Activated CD8-positive, alpha-beta T cell treated with anti-CD3 and anti-CD28 coated beads for 36 hours (primary cell): Measurements from ENCODE around the gene SH3GLB2. TPM values are rescaled to one million over a fixed set of nuclear protein-coding genes. Genes with fewer than 3 reads are reported as not detected.

Source experiments
- ATAC-seq: fragments of 200-7000 bp; cut with Tn5 transposase; one replicate; pipeline ENCODE4 v1.10.0; 2021; ENCODE audit warnings: mild to moderate bottlenecking, moderate library complexity
- CTCF ChIA-PET: fragments of 350-600 bp; sonication (Branson Sonifier 250); formaldehyde crosslinking; loops from one replicate; lab custom pipeline; 2021; ENCODE audit warnings: antibody characterized with exemption; lab: Charles Lee
- POLR2A ChIA-PET: fragments of 350-600 bp; sonication (Branson Sonifier 250); formaldehyde crosslinking; loops from one replicate; lab custom pipeline; 2021; ENCODE audit warnings: antibody characterized with exemption; lab: Charles Lee
- DNase-seq: peaks from one replicate; pipeline ENCODE4 v3.0.0-alpha.2; 2020
- H3K27ac Mint-ChIP-seq: one replicate; pipeline ENCODE4 v1.8.0; 2021; ENCODE audit warnings: mild to moderate bottlenecking, mixed read lengths
- H3K27me3 Mint-ChIP-seq: one replicate; pipeline ENCODE4 v1.8.0; 2021; ENCODE audit warnings: mixed read lengths
- H3K36me3 Mint-ChIP-seq: one replicate; pipeline ENCODE4 v1.8.0; 2021; ENCODE audit warnings: low read depth, mixed read lengths
- H3K4me1 Mint-ChIP-seq: one replicate; pipeline ENCODE4 v1.8.0; 2021; ENCODE audit warnings: low read depth, mixed read lengths
- H3K4me3 Mint-ChIP-seq: one replicate; pipeline ENCODE4 v1.8.0; 2021; ENCODE audit warnings: mild to moderate bottlenecking, moderate library complexity, mixed read lengths
- H3K9me3 Mint-ChIP-seq: one replicate; pipeline ENCODE4 v1.8.0; 2021; ENCODE audit warnings: mixed read lengths
- intact Hi-C: fragments of 100-400 bp; cut with micrococcal nuclease; formaldehyde crosslinking; loops from one replicate; pipeline ENCODE4 v1.10.0; 2022
- total RNA-seq, 2 experiments: library from RNA; stranded (reverse); gene quantifications; one replicate each; pipeline ENCODE4 v1.2.3, GENCODE V29; 2021
- TF ChIP-seq, protein P1 (sequence below): fragments of 200-600 bp; IDR thresholded peaks from one replicate; pipeline ENCODE4 v1.8.0; 2022; ENCODE audit warnings: antibody characterized with exemption, mild to moderate bottlenecking

The SH3GLB2 gene
- total RNA-seq, 2 experiments from 2014 or later: 49.3 to 50.8 TPM

DNA sequence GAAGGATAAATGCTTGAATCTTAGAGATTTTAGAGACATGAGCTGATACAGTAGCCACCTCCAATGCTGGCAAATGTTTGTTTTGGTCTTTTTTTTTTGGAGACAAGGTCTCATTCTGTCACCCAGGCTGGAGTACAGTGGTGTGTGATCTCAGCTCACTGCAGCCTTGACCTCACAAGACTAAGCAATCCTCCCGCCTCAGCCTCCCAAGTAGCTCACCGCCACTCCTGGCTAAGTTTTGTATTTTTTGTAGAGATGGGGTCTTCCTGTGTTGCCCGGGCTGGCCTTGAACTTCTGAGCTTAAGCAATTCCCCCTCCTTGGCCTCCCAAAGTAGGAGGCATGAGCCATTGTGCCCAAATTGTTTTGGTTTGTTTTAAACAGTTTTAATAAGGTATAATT is 46.0 kb upstream of the SH3GLB2 start:
- DNase-seq (no peak), ATAC-seq (no peak)
- Mint-ChIP-seq H3K9me3 (no peaks in the 10 kb centered on the region), H3K4me3 (no peak overlapping the region), H3K27me3 (no peaks in the 10 kb centered on the region), H3K4me1 (peaks cover 34% of the 10 kb centered on the region), H3K36me3 (peaks cover 3% of the 10 kb centered on the region), H3K27ac (peak overlapping the region; percentile 59)
- intact Hi-C loops: no loop called here
- CTCF ChIA-PET: no interaction called here
- TF ChIP-seq, protein P1, sequence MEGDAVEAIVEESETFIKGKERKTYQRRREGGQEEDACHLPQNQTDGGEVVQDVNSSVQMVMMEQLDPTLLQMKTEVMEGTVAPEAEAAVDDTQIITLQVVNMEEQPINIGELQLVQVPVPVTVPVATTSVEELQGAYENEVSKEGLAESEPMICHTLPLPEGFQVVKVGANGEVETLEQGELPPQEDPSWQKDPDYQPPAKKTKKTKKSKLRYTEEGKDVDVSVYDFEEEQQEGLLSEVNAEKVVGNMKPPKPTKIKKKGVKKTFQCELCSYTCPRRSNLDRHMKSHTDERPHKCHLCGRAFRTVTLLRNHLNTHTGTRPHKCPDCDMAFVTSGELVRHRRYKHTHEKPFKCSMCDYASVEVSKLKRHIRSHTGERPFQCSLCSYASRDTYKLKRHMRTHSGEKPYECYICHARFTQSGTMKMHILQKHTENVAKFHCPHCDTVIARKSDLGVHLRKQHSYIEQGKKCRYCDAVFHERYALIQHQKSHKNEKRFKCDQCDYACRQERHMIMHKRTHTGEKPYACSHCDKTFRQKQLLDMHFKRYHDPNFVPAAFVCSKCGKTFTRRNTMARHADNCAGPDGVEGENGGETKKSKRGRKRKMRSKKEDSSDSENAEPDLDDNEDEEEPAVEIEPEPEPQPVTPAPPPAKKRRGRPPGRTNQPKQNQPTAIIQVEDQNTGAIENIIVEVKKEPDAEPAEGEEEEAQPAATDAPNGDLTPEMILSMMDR: no peak
- POLR2A ChIA-PET: interaction anchor here (0.7 kb wide), 1 partner anchor 9 kb away, joined by 3 read pairs; no protein-coding TSS in a partner anchor

DNA sequence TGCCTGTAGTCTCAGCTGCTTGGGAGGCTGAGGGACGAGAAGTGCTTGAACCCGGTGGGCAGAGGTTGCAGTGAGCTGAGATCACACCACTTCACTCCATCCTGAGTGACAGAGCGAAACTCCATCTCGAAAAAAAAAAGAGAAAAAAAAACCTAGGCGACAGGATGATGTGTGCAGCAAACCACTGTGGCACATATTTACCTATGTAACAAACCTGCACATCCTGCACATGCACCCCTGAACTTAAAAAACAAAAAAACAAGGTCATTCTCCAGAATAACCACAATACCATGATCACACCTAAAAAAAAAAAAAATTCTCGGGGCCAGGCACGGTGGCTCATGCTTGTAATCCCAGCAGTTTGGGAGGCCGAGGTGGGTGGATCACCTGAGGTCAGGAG is 45.3 kb upstream of the SH3GLB2 start:
- Mint-ChIP-seq H3K4me3 (no peak overlapping the region), H3K4me1 (peaks cover 41% of the 10 kb centered on the region), H3K36me3 (peaks cover 8% of the 10 kb centered on the region), H3K27me3 (no peaks in the 10 kb centered on the region), H3K9me3 (no peaks in the 10 kb centered on the region), H3K27ac (peak overlapping the region; percentile 63)
- intact Hi-C loops: no loop called here
- no peak for ATAC-seq
- no peak for DNase-seq
- ChIA-PET POLR2A (no interaction called here), CTCF (no interaction called here)
- TF ChIP-seq, protein P1: no peak

DNA sequence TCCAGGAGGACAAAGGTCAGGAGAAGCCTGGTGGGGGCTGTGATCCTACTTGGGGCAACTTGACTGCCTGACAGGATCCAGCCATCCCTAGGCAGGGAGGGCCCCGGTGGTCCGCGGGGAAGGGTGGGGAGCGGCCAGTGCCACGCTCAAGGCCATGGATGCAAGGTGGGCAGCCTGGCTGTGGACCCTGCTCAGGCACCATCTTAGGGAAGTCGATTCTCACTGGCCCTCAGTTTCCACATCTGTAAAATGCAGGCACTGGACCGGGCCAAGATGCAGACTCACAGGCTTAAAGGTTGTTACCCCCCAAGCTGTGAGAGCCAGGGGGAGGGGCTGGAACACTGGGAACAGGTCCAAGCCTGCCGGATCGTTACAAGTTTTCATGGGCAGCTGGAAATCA is 44.0 kb upstream of the SH3GLB2 start:
- TF ChIP-seq, protein P1: no peak
- no peaks in the 10 kb centered on the region for H3K27me3 Mint-ChIP-seq
- ATAC-seq: no peak
- H3K36me3 Mint-ChIP-seq: peaks cover 10% of the 10 kb centered on the region
- H3K4me1 Mint-ChIP-seq: peaks cover 45% of the 10 kb centered on the region
- DNase-seq: no peak
- peak overlapping the region; percentile 61 for H3K27ac Mint-ChIP-seq
- H3K4me3 Mint-ChIP-seq: no peak overlapping the region
- ChIA-PET CTCF (no interaction called here), POLR2A (no interaction called here)
- intact Hi-C loops: no loop called here
- no peaks in the 10 kb centered on the region for H3K9me3 Mint-ChIP-seq

DNA sequence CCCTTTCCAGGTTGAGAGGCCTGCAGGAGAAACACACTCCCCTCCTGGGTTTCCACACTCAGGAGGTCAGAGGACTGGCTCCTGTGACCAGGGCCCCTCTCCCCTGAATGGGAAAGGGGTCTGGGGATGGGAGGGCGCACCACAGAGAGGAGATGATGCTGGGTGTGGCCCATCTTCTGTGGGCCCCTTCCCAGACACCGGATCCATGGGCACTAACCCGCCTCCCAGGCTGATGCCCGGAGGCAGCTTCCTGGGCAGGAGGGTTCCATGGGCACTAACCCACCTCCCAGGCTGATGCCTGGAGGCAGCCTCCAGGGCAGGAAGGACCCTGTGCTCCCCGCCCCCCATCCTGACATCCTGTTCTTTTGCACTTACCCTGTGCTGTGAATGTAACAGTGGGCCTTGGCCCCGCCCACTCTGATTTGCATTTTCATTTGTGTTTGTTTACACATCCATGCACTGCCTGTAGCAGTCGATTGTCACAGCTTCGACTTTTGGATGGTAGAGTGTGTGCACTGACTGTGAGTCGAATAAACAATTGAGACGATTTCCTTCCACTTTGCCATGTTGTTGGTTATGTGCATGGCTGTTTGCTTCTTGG is 43.5 kb upstream of the SH3GLB2 start:
- intact Hi-C loops: no loop called here
- Mint-ChIP-seq H3K4me3 (no peak overlapping the region), H3K36me3 (peaks cover 10% of the 10 kb centered on the region), H3K9me3 (no peaks in the 10 kb centered on the region), H3K27me3 (no peaks in the 10 kb centered on the region), H3K4me1 (peaks cover 45% of the 10 kb centered on the region), H3K27ac (peak overlapping the region; percentile 61)
- ChIA-PET CTCF (no interaction called here), POLR2A (no interaction called here)
- DNase-seq (peak; percentile 66), ATAC-seq (no peak)
- TF ChIP-seq, protein P1: no peak

DNA sequence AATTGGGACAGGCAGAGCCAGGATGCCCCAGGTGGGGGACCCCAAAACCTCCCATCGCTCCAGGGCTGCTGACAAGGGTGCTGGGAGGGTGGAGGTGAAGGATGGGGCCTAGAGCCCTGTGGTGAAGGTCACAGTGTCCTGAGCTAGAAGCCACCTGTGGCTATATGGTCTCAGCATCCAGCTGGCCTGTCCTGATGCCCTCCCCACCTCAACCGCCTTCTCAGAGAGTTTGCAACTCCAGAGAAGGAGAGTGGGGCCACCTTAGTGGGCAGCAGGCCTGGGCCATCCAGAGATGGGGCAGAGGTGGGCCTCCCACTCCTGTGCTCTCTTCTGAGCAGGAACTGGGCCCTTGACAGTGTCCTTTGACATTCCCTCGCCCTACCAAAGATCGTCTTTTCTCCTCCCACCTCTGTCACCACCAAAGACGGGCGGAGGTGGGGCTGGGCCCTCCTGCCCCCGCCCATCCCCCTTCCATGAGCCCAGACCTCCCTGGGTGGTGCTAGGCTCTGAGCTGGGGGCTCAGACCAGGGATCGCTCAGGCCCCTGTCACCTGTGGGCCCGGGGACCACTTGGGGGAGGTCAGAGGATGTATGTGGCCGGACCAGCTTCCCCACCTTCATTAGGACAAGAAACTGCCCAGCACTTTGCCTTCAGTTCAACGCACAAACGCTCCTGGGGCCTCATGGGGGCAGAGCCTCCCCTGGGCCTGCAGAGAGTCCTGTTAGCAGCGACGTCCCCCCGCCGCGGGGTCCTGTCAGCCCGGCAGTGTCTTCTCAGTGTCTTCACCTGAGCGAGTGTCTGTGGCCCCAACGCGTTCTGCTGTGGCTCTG is 42.8 kb upstream of the SH3GLB2 start:
- H3K36me3 Mint-ChIP-seq: peaks cover 11% of the 10 kb centered on the region
- no peak overlapping the region for H3K4me3 Mint-ChIP-seq
- ATAC-seq (no peak), DNase-seq (no peak)
- ChIA-PET CTCF (no interaction called here), POLR2A (interaction anchor here (1.5 kb wide), 1 partner anchor 9 kb away, joined by 5 read pairs; the partner anchor contains the start of gene DOLPP1)
- no peaks in the 10 kb centered on the region for H3K27me3 Mint-ChIP-seq
- intact Hi-C loops: no loop called here
- no peak overlapping the region for H3K27ac Mint-ChIP-seq
- H3K4me1 Mint-ChIP-seq: peaks cover 45% of the 10 kb centered on the region
- TF ChIP-seq, protein P1: no peak
- H3K9me3 Mint-ChIP-seq: no peaks in the 10 kb centered on the region
